Myocyte (in vitro differentiated cells): Measurements from ENCODE around the gene ZIM2. TPM values are rescaled to one million over a fixed set of nuclear protein-coding genes. Genes with fewer than 3 reads are reported as not detected.

Experiments
- total RNA-seq: library from RNA; depleted of rRNA; stranded (reverse); fragments of >200 nt; gene quantifications from 2 replicates; pipeline ENCODE4 v1.2.3, GENCODE V29; 2014

The ZIM2 gene
- total RNA-seq, 1 donor from 2014 or later = not detected

Other genes starting within 250 kb of the ZIM2 start
- 6.2 and 7.5 TPM in 2 replicates for gene ZNF71, start 245.4 kb downstream of the ZIM2 start, total RNA-seq
- gene SMIM17, start 197.6 kb downstream of the ZIM2 start, total RNA-seq = 0.48 and 0.78 TPM in 2 replicates
- gene ZNF835, start 169.0 kb downstream of the ZIM2 start, total RNA-seq = not detected in 2 replicates
- gene PEG3, start within 50 bp of the ZIM2 start, total RNA-seq = not detected in 2 replicates